Measurements from ENCODE around the gene STK33.

DNA sequence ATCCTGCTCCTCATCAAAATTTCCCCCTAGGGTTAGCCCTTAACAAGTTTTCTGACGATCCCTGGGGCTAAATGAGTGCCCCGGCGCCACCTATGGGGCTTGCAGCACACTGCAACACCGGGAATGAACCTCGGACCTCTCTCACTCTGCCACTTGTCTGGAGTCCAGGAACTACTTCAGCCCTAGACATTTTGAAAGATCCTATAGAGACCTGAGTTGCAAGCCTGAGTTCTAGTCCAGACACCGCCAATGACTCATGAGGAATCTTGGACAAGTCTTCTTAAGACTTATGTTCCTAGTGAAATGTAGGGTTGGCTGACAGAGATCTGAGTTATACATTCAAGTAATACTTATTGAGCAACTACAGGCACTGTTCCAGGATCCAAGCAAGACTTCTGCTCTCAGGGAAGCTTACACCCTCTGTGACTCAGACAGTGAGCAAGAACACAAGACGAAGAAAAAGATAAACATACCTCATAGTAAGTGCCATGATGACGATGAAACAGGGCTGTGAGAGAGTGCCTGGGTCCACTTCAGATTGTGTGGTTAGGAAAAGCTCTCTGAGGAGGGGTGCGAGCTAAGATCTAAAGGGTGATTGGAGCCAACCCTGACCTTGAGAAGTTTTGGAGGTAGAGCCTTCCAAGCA is 10.2 kb upstream of the STK33 start:
- TF ChIP-seq GATA3 (IDR thresholded peaks at IDR 0.05; ENCODE audit: low read depth, low read length) (no peak), GATA2 (IDR thresholded peaks at IDR 0.05; ENCODE audit: low read depth, low read length) (no peak)
